GM12878 (cell line): ENCODE data around the gene KIF6. TPM values are rescaled to one million over a fixed set of nuclear protein-coding genes. Genes with fewer than 3 reads are reported as not detected.

Experiments
- CUX1 ChIP-seq: IDR thresholded peaks from 2 replicates; pipeline ENCODE4 v1.6.1; 2012; ENCODE audit warnings: improper control_type of control experiment, low read depth, low read length; ENCODE audit not compliant: insufficient replicate concordance
- REST ChIP-seq: IDR thresholded peaks from 2 replicates; pipeline ENCODE4 v1.6.1; 2012; ENCODE audit warnings: mild to moderate bottlenecking, low read depth, low read length
- STAT3 ChIP-seq: IDR thresholded peaks from 2 replicates; pipeline ENCODE4 v1.6.1; 2011; ENCODE audit warnings: low read depth, low read length, improper control_type of control experiment
- ZBTB40 ChIP-seq: fragments of 450-650 bp; IDR thresholded peaks from 2 replicates; pipeline ENCODE4 v1.6.1; 2016; ENCODE audit warnings: mild to moderate bottlenecking, moderate library complexity, borderline replicate concordance
- polyA plus RNA-seq, 11 experiments: library from polyadenylated mRNA; depleted of rRNA in 4 of 11; unstranded in 6 of 11; stranded (reverse) in 5 of 11; fragments of >200 nt; fragmentation: Nextera tagmentation in 4 of 11; fragmentation: Illumina TruSeq in 1 of 11; extraction: Ambion mirVana in 4 of 11; extraction: Trizol in 1 of 11; gene quantifications; 1 replicate in 1 of 11; 2 replicates in 10 of 11; pipeline versions ENCODE4 v1.2.1 to v1.2.3, GENCODE V29; 2011 to 2016; ENCODE audit warnings: inconsistent platforms in 2 of 11, missing spikeins in 2 of 11, low read depth in 1 of 11
- total RNA-seq, 4 experiments: library from RNA; depleted of rRNA in 3 of 4; stranded (reverse); fragments of >200 nt in 3 of 4; fragmentation: Illumina TruSeq in 1 of 4; extraction: Trizol in 1 of 4; gene quantifications; 2 replicates each; pipeline versions ENCODE4 v1.2.1 to v1.2.3, GENCODE V29; 2013 to 2021

Gene KIF6
- total and polyA plus RNA-seq, 10 of the 15 experiments (the other 5 are each of a cell fraction or from before 2014, with no cell fraction given), result 0.09 to 1.0 (median 0.28) TPM

GRCh38 chr6:39599973-39600372 lies 125.2 kb downstream of the KIF6 start (continued):
- TF ChIP-seq REST (no peak), CUX1 (no peak), ZBTB40 (no peak), STAT3 (no peak)
